Measurements from ENCODE around the gene SBNO2.
A peak's percentile ranks its signal among the peaks of the same experiment; 100 is the strongest.

SBNO2 gene

GRCh38 chr19:1105008-1105872 is 68.8 kb downstream of the SBNO2 start:
- DNase-seq (ENCODE audit: low read depth), result no peak

GRCh38 chr19:1104311-1105007 is 69.6 kb downstream of the SBNO2 start:
- DNase-seq (ENCODE audit: low read depth), result peak; percentile 53

- peak; percentile 98 for DNase-seq (ENCODE audit: low read depth)
These were observed 70.3 kb downstream of the SBNO2 start, which contains the start of gene GPX4 for GRCh38 chr19:1103708-1104310. Gene GPX4 (plus strand): TSS chr19:1103994. CDS start chr19:1104044, 50 bp downstream.

- DNase-seq (ENCODE audit: low read depth), result no peak
These were observed 70.8 kb downstream of the SBNO2 start for GRCh38 chr19:1103132-1103707.

- DNase-seq (ENCODE audit: low read depth), result no peak
These were observed 71.5 kb downstream of the SBNO2 start for GRCh38 chr19:1102407-1103131.

GRCh38 chr19:1101337-1101698 is 72.8 kb downstream of the SBNO2 start:
- no peak for DNase-seq (ENCODE audit: low read depth)

GRCh38 chr19:1098177-1099051 is 75.7 kb downstream of the SBNO2 start:
- DNase-seq (ENCODE audit: low read depth), result no peak

GRCh38 chr19:1097810-1098176 is 76.3 kb downstream of the SBNO2 start:
- DNase-seq (ENCODE audit: low read depth), result no peak

GRCh38 chr19:1094978-1095701 is 78.9 kb downstream of the SBNO2 start, which contains the start of gene POLR2E:
Gene POLR2E (minus strand): TSS chr19:1095375. CDS start chr19:1095315, 60 bp downstream.
- peak; percentile 97 for DNase-seq (ENCODE audit: low read depth)

GRCh38 chr19:1094655-1094977 is 79.5 kb downstream of the SBNO2 start:
- DNase-seq (ENCODE audit: low read depth), result no peak

GRCh38 chr19:1093811-1094553 is 80.1 kb downstream of the SBNO2 start:
- no peak for DNase-seq (ENCODE audit: low read depth)

- no peak for DNase-seq (ENCODE audit: low read depth)
These were observed 80.7 kb downstream of the SBNO2 start for GRCh38 chr19:1093330-1093729.

- no peak for DNase-seq (ENCODE audit: low read depth)
These were observed 82.4 kb downstream of the SBNO2 start for GRCh38 chr19:1091544-1092175.

- DNase-seq (ENCODE audit: low read depth), result no peak
These were observed 83.1 kb downstream of the SBNO2 start for GRCh38 chr19:1090731-1091543.

- DNase-seq (ENCODE audit: low read depth), result no peak
These were observed 84.2 kb downstream of the SBNO2 start for GRCh38 chr19:1089891-1090290.

GRCh38 chr19:1089126-1089771 is 84.8 kb downstream of the SBNO2 start:
- DNase-seq (ENCODE audit: low read depth), result no peak

- DNase-seq (ENCODE audit: low read depth), result no peak
These were observed 85.6 kb downstream of the SBNO2 start for GRCh38 chr19:1088416-1089010.

Data from stimulated activated CD4-positive, alpha-beta T cell treated with anti-CD3 and anti-CD28 coated beads, Interleukin-2, amount 100 ng/mL, for 4 hours (primary cell).